PFSK-1 (cell line): ENCODE measurements around the gene ZNF530.
A peak's percentile ranks its signal among the peaks of the same experiment; 100 is the strongest.

Experiments used
- FOXP2 ChIP-seq: optimal IDR thresholded peaks from 2 replicates; pipeline ENCODE3; 2011; ENCODE audit warnings: borderline replicate concordance, control low read depth, inconsistent platforms; ENCODE audit not compliant: insufficient read depth; ENCODE audit errors: extremely low read length, extremely low read depth
- POLR2AphosphoS5 ChIP-seq: IDR thresholded peaks from 2 replicates; pipeline ENCODE4 v1.6.1; 2012; ENCODE audit warnings: low read depth, mild to moderate bottlenecking, control low read depth, low read length, moderate library complexity
- SIN3A ChIP-seq: IDR thresholded peaks from 2 replicates; pipeline ENCODE4 v1.6.1; 2012; ENCODE audit warnings: mild to moderate bottlenecking, low read length, moderate library complexity, borderline replicate concordance; ENCODE audit not compliant: insufficient read depth
- TAF1 ChIP-seq: IDR thresholded peaks from 2 replicates; pipeline ENCODE4 v1.6.1; 2012; ENCODE audit warnings: low read length, control low read depth, borderline replicate concordance; ENCODE audit not compliant: insufficient read depth
- TF ChIP-seq, protein P1 (sequence below), 2 experiments: IDR thresholded peaks; 2 replicates each; pipeline versions ENCODE4 v1.6.1 to v1.8.0; 2011 to 2012; ENCODE audit warnings: low read depth in 2 of 2, low read length in 2 of 2, control low read depth in 1 of 2, inconsistent platforms in 1 of 2, mild to moderate bottlenecking in 1 of 2, moderate library complexity in 1 of 2; ENCODE audit not compliant: insufficient read depth in 1 of 2

Gene ZNF530

DNA sequence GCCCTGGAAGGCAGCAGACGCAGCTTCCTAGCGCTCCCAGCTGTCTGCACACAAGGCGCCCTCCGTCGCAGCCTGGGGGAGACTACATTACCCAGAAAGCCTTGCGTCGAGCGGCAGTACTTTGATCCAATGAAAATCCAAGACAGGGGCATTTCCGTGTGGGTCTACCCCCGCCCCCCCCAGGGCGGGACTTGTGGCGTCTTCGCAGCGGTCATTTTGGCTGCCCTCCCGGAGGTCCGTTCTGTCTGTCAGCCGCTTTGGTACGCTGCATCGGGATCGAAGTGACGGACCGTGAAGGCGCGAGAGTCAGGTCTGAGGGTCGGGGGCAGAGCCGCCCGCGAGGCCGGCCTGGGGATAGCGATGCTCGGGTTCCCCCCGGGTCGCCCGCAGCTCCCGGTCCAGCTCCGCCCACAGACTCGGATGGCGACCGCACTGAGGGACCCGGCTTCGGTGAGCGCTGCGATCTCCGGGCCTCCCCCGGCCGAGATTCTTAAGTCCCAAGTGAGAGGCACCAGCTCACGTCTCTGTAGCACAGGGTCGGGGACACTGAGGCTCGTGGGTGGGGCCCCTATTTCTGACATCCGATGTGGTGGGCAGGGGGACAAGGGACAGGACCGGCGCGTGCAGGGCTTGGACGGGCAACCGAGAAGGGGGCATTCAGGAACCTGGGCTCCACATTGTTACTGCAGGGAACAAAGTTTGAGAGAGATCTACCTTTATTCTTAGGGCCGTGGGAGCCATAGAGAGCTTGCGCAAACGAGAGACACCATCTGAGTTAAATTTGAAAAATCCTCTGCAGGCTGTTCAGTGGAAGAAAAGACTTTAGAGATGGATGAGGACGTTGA, 33.5 kb downstream of the ZNF530 start, which contains the start of gene ZNF211:
ZNF211 (plus strand) TSS at position 182 of the 845 bp plus-strand sequence; CDS start at position 361, 179 bp downstream.
- TF ChIP-seq POLR2AphosphoS5 (peak; percentile 69; the same call in 1 of the 2 replicates), TAF1 (0 out of 2 replicates have a peak, but pooled peaks have one; percentile 44), SIN3A (peak; percentile 69; the same call in 1 of the 2 replicates), FOXP2 (no peak)
- TF ChIP-seq, protein P1, sequence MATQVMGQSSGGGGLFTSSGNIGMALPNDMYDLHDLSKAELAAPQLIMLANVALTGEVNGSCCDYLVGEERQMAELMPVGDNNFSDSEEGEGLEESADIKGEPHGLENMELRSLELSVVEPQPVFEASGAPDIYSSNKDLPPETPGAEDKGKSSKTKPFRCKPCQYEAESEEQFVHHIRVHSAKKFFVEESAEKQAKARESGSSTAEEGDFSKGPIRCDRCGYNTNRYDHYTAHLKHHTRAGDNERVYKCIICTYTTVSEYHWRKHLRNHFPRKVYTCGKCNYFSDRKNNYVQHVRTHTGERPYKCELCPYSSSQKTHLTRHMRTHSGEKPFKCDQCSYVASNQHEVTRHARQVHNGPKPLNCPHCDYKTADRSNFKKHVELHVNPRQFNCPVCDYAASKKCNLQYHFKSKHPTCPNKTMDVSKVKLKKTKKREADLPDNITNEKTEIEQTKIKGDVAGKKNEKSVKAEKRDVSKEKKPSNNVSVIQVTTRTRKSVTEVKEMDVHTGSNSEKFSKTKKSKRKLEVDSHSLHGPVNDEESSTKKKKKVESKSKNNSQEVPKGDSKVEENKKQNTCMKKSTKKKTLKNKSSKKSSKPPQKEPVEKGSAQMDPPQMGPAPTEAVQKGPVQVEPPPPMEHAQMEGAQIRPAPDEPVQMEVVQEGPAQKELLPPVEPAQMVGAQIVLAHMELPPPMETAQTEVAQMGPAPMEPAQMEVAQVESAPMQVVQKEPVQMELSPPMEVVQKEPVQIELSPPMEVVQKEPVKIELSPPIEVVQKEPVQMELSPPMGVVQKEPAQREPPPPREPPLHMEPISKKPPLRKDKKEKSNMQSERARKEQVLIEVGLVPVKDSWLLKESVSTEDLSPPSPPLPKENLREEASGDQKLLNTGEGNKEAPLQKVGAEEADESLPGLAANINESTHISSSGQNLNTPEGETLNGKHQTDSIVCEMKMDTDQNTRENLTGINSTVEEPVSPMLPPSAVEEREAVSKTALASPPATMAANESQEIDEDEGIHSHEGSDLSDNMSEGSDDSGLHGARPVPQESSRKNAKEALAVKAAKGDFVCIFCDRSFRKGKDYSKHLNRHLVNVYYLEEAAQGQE (IDR thresholded peaks at IDR 0.05; ENCODE audit: insufficient read depth in 1 of 2, low read depth in 2 of 2, low read length in 2 of 2): no peak

DNA sequence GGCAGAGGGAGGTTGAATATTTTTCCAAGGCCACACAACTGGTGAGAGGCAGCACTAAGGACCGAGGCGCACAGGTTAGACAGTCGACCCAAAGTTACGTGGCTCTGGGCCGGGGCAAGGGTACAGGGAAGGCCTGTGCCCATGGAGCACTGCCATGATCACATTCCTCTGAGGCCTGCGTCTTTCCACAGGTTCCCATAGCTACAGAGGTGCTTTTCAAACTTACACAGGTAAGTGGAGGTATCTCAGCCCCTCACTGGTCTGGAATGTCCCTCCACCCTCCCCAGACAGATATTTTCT, 34.1 kb downstream of the ZNF530 start:
- no peak for TF ChIP-seq SIN3A
- TF ChIP-seq POLR2AphosphoS5: no peak
- TF ChIP-seq, protein P1 (IDR thresholded peaks at IDR 0.05; ENCODE audit: insufficient read depth in 1 of 2, low read depth in 2 of 2, low read length in 2 of 2): no peak
- TF ChIP-seq TAF1: no peak
- TF ChIP-seq FOXP2: no peak

DNA sequence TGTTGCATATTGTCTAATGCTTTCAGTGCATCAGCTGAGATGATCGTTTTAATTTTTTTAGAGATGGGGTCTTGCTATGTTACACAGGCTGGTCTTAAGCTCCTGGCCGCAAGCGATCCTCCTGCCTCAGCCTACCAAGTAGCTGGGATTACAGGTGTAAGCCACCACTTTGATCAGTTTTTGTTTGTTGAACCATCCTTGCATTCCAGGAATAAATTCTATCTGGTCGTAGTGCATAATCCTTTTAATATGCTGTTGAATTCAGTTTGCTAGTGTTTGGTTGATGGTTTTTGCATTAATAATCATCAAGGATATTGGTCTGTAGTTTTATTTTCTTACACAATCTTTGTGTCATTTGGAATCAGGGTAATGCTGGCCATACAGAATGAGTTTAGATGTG, 37.7 kb downstream of the ZNF530 start:
- no peak for TF ChIP-seq FOXP2
- TF ChIP-seq, protein P1 (IDR thresholded peaks at IDR 0.05; ENCODE audit: insufficient read depth in 1 of 2, low read depth in 2 of 2, low read length in 2 of 2): no peak
- no peak for TF ChIP-seq SIN3A
- no peak for TF ChIP-seq POLR2AphosphoS5
- no peak for TF ChIP-seq TAF1

DNA sequence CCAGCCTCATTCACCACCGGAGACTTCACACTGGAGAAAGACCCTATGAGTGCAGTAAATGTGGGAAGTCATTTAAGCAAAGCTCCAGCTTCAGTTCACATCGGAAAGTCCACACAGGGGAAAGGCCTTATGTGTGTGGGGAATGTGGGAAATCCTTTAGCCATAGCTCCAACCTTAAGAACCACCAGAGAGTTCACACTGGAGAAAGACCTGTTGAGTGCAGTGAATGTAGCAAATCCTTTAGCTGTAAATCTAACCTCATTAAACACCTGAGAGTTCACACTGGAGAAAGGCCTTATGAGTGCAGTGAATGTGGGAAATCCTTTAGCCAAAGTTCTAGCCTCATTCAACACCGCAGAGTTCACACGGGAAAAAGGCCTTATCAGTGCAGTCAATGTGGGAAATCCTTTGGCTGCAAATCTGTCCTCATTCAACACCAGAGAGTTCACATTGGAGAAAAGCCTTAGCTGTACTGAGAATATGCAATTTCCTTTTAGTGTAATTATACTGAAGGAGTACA, 42.1 kb downstream of the ZNF530 start:
- TF ChIP-seq SIN3A (no peak), POLR2AphosphoS5 (no peak), TAF1 (no peak), FOXP2 (no peak)
- TF ChIP-seq, protein P1 (IDR thresholded peaks at IDR 0.05; ENCODE audit: insufficient read depth in 1 of 2, low read depth in 2 of 2, low read length in 2 of 2): no peak
